ENCODE results near the gene CACNB4.

DNA sequence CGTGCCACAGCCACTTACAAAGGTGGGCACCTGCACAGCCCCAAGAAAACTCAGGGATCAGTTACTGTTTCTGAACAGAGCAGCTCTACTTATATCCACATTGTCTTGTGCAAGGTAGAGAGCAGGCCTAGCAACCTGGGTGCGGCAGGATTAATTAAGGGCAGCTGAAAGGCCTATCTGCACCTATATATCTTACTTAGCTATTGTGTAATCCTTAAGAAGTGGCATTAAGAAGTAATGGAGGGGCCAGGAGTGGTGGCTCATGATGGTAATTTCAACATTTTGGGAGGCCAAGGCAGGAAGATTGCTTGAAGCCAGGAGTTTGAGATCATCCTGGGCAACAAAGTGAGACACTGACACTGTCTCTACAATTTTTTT, 257.8 kb downstream of the CACNB4 start:
- TF ChIP-seq CTCF (conservative IDR thresholded peaks at IDR 0.05; ENCODE audit: low read length) (no peak), EZH2phosphoT487 (IDR thresholded peaks at IDR 0.05; ENCODE audit: borderline replicate concordance, low read depth, low read length) (no peak)

Measured in OCI-LY7 (cell line).